ENCODE results near the gene HERPUD1.

DNA sequence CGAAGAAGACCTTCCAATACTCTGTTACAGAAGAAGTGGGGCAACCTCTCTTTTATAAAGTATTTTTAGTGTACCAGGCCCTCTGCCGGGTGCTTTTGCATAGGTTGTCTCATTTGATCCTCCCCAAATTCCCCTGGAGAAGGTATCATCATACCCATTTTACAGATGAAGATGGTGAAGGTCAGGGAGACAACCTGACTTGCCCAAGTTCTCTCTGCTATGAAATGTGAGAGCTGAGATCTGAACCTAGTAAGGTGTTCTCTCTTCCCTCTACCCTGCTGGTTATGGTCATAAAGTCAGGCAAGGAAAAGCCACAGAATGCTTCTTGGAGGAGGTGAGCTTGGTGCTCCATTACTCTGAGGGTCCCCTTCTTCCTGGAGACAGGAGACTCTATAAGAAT lies 28.1 kb upstream of the HERPUD1 start:
- no peak for TF ChIP-seq POLR2A (IDR thresholded peaks at IDR 0.05; ENCODE audit: low read length)
- no peak for TF ChIP-seq GATA1 (IDR thresholded peaks at IDR 0.05; ENCODE audit: low read depth, low read length)
